NT2/D1 (cell line): ENCODE results near the gene DCAF16.

Source experiments
- SUZ12 ChIP-seq: IDR thresholded peaks from 2 replicates; pipeline ENCODE4 v1.6.1; 2011; ENCODE audit not compliant: insufficient read length, insufficient read depth; ENCODE audit errors: extremely low read depth
- YY1 ChIP-seq: IDR thresholded peaks from 2 replicates; pipeline ENCODE4 v1.6.1; 2011; ENCODE audit not compliant: insufficient read length, insufficient read depth
- ZNF274 ChIP-seq: IDR thresholded peaks from 2 replicates; pipeline ENCODE4 v1.6.1; 2011; ENCODE audit warnings: mild to moderate bottlenecking, low read depth, low read length

DNA sequence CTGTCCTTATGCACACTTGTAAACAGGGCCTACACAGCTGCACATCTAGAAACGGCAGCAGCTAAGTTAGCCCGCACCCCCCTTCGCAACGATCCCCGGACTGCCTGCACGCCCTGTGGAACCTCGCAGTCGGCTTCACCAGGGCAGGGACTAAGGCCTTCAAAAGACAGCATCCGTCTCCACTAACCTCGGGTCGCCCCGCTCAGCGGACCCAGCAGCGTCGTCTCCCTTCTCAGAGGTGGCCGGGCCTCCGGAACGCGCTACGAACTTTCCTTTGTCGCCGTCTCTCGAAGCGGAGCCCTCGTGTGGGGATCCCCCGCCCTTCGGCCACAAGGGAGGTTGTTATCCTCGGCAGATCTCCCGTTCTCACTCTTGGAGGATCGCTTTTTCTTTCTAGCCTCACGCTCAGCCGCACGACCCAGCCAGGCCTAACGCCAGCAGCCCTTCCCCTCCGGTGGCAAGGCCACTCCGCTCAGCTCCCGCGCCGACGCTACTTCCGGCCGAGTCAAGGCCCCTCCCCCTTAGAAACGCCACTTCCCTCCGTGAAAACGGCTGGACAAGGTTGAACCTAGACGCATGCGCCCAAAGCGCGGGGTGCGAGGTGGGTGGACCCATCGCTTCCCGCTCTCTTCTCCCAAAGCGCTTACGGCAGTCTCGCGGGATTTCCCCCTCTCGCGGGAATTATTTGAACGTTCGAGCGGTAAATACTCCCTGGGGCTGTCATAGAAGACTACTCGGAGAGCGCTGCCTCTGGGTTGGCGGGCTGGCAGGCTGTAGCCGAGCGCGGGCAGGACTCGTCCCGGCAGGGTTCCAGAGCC lies at the start of gene DCAF16, which contains the start of gene NCAPG:
- TF ChIP-seq YY1 (no peak), ZNF274 (no peak), SUZ12 (no peak)
